Large intestine (tissue), 3 donors: ENCODE results near the gene TANGO2. TPM values are rescaled to one million over a fixed set of nuclear protein-coding genes. Genes with fewer than 3 reads are reported as not detected.
"Not testable (repeated sequence)": the region's sequence is repeated elsewhere in the genome, so short reads cannot be mapped to it uniquely, and the experiment has no call there.

Experiments
- DNase-seq, 2 donors: peaks; one replicate each; pipeline versions ENCODE4 v3.0.0 to v3.0.0-alpha.2; 2013
- H3K27ac ChIP-seq: one replicate; pipeline ENCODE4 v1.5.1; 2013; ENCODE audit warnings: low read length
- H3K27me3 ChIP-seq: 2 replicates; pipeline ENCODE4 v1.6.1; 2013; ENCODE audit warnings: low read length; ENCODE audit not compliant: control insufficient read depth, insufficient read depth
- H3K36me3 ChIP-seq: 2 replicates; pipeline ENCODE4 v1.6.1; 2013; ENCODE audit warnings: low read length; ENCODE audit not compliant: control insufficient read depth, insufficient read depth
- H3K4me1 ChIP-seq: one replicate; pipeline ENCODE4 v1.6.1; 2013; ENCODE audit warnings: low read length; ENCODE audit not compliant: control insufficient read depth, insufficient read depth
- H3K4me3 ChIP-seq: one replicate; pipeline ENCODE4 v1.5.1; 2013; ENCODE audit warnings: low read length
- H3K9me3 ChIP-seq: one replicate; pipeline ENCODE4 v1.6.1; 2013; ENCODE audit warnings: mild to moderate bottlenecking, low read depth, low read length, moderate library complexity; ENCODE audit not compliant: control insufficient read depth
- WGBS: methylation state at CpG from one replicate; pipeline ENCODE4 v1.1.5; 2013; ENCODE audit warnings: low lambda C conversion rate; ENCODE audit not compliant: insufficient coverage; 5-methylcytosine and 5-hydroxymethylcytosine counted together
- polyA plus RNA-seq: library from polyadenylated mRNA; unstranded; fragments of 120-200 nt; gene quantifications from one replicate; pipeline ENCODE4 v1.2.1, GENCODE V29; 2013

The TANGO2 gene
- polyA plus RNA-seq, 1 donor: 16.5 TPM

- no peak overlapping the region for H3K4me3 ChIP-seq
- no peaks in the 10 kb centered on the region for H3K4me1 ChIP-seq
- DNase-seq: no peak
- no CpG with 5 or more reads among the region's 11 CpGs for WGBS
- no peak overlapping the region for H3K27ac ChIP-seq
- H3K27me3 ChIP-seq: no peaks in the 10 kb centered on the region
- no peaks in the 10 kb centered on the region for H3K9me3 ChIP-seq
- peaks cover 24% of the 10 kb centered on the region for H3K36me3 ChIP-seq
Measured at GRCh38 chr22:20066617-20067383, 45.9 kb downstream of the TANGO2 start.

GRCh38 chr22:20067384-20067682 is 46.4 kb downstream of the TANGO2 start:
- not testable (repeated sequence) for H3K27ac ChIP-seq

GRCh38 chr22:20068640-20069039 is 47.7 kb downstream of the TANGO2 start:
- DNase-seq: no peak
- no peak overlapping the region for H3K27ac ChIP-seq
- no peaks in the 10 kb centered on the region for H3K27me3 ChIP-seq
- H3K36me3 ChIP-seq: peaks cover 8% of the 10 kb centered on the region
- H3K9me3 ChIP-seq: no peaks in the 10 kb centered on the region
- no CpG with 5 or more reads among the region's 7 CpGs for WGBS
- H3K4me3 ChIP-seq: no peak overlapping the region
- no peaks in the 10 kb centered on the region for H3K4me1 ChIP-seq

More at GRCh38 chr22:20067384-20067682, 46.4 kb downstream of the TANGO2 start:
- peaks cover 19% of the 10 kb centered on the region for H3K36me3 ChIP-seq
- DNase-seq, H3K9me3 ChIP-seq, H3K4me3 ChIP-seq, H3K27me3 ChIP-seq, H3K4me1 ChIP-seq: not testable (repeated sequence)
- WGBS: 100% methylated on average over 2 of the region's 3 CpGs

- no peaks in the 10 kb centered on the region for H3K4me1 ChIP-seq
- H3K9me3 ChIP-seq: no peaks in the 10 kb centered on the region
- WGBS: no CpG with 5 or more reads among the region's 7 CpGs
- H3K27ac ChIP-seq: no peak overlapping the region
- peaks cover 4% of the 10 kb centered on the region for H3K36me3 ChIP-seq
- no peaks in the 10 kb centered on the region for H3K27me3 ChIP-seq
- no peak for DNase-seq
- H3K4me3 ChIP-seq: no peak overlapping the region
Measured at GRCh38 chr22:20069331-20070042, 48.6 kb downstream of the TANGO2 start.

- Histone ChIP-seq H3K4me3 (no peak overlapping the region), H3K27me3 (no peaks in the 10 kb centered on the region), H3K27ac (no peak overlapping the region), H3K4me1 (no peaks in the 10 kb centered on the region), H3K36me3 (no peaks in the 10 kb centered on the region), H3K9me3 (no peaks in the 10 kb centered on the region)
- WGBS: 85% methylated on average over 5 of the region's 8 CpGs
- DNase-seq: no peak
Measured at GRCh38 chr22:20071524-20071972, 50.6 kb downstream of the TANGO2 start.

- Histone ChIP-seq H3K4me1 (peaks cover 15% of the 10 kb centered on the region), H3K9me3 (no peaks in the 10 kb centered on the region), H3K4me3 (no peak overlapping the region), H3K27ac (no peak overlapping the region), H3K27me3 (no peaks in the 10 kb centered on the region), H3K36me3 (no peaks in the 10 kb centered on the region)
- DNase-seq: no peak
- WGBS: 70% methylated on average over 2 of the region's 6 CpGs
Measured at GRCh38 chr22:20076627-20077172, 55.8 kb downstream of the TANGO2 start.

GRCh38 chr22:20079745-20080444 is 59.0 kb downstream of the TANGO2 start, which contains the start of gene DGCR8:
TSS of gene DGCR8 (plus strand) at chr22:20080241. CDS start at chr22:20085964, 5,723 bp downstream.
- Histone ChIP-seq H3K27ac (peak within 1 kb of the TSS; percentile 90), H3K4me3 (peak within 1 kb of the TSS; percentile 79), H3K9me3 (no peaks in the 10 kb centered on the region), H3K27me3 (no peaks in the 10 kb centered on the region), H3K4me1 (peaks cover 25% of the 10 kb centered on the region), H3K36me3 (peaks cover 4% of the 10 kb centered on the region)
- DNase-seq: peak; percentile 97 to 99
- WGBS: no CpG with 5 or more reads among the region's 100 CpGs

GRCh38 chr22:20080445-20080775 is 59.5 kb downstream of the TANGO2 start:
- DNase-seq: peak in 1 of 2 donors; percentile 35
- no peaks in the 10 kb centered on the region for H3K27me3 ChIP-seq
- no CpG with 5 or more reads among the region's 34 CpGs for WGBS
- no peaks in the 10 kb centered on the region for H3K9me3 ChIP-seq
- H3K4me1 ChIP-seq: peaks cover 25% of the 10 kb centered on the region
- H3K27ac ChIP-seq: peak overlapping the region; percentile 90
- H3K36me3 ChIP-seq: peaks cover 4% of the 10 kb centered on the region
- peak overlapping the region; percentile 79 for H3K4me3 ChIP-seq

GRCh38 chr22:20080776-20081654 is 60.1 kb downstream of the TANGO2 start:
- DNase-seq: peak; percentile 19 to 57
- peaks cover 25% of the 10 kb centered on the region for H3K4me1 ChIP-seq
- peak overlapping the region; percentile 79 for H3K4me3 ChIP-seq
- H3K27me3 ChIP-seq: no peaks in the 10 kb centered on the region
- peaks cover 4% of the 10 kb centered on the region for H3K9me3 ChIP-seq
- peaks cover 10% of the 10 kb centered on the region for H3K36me3 ChIP-seq
- no CpG with 5 or more reads among the region's 27 CpGs for WGBS
- peak overlapping the region; percentile 90 for H3K27ac ChIP-seq
